ENCODE measurements around the gene SFMBT2.

SFMBT2 gene

DNA sequence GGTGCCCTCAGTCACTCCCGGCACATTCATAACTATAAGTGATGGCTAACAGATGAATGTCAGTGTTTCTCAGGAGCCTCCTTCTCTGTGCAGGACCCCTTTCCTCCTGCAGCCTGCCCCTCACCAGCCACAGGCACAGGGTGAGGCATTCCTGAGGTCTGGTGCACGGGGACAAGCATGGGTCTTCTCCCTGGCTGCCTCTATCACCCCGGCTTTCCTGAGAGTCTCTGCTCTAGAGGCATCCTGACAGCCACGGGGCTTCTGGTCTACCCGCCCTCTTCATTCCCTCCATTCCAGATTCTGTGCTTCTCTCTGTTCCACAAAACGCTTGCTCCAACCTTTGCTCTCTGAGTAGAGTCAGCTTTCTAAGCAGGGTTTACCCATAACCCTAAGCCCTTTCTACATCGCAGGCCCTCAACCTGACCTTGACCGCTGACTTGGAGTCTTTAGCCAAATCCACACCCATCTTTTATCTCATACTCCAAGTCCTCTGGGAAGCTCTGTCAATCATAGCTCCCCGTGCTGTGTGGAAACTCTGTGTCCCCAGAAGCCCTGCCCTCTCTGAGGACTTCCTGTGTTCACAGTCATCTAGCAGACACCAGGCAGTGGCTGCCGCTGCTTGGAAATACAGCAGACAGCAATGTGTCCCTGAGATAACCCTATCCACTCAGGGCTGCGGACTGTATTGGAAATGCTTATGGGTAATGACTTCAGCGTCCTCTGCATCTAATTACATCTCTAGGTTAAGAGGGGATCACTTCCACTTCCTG lies 159.0 kb downstream of the SFMBT2 start:
- CTCF ChIA-PET: interaction anchor here (0.7 kb wide), 1 partner anchor 68 kb away, joined by 3 read pairs; no protein-coding TSS in a partner anchor
- POLR2A ChIA-PET: no interaction called here

GRCh38 chr10:7250236-7250635 lies 160.6 kb downstream of the SFMBT2 start:
- no peaks in the 10 kb centered on the region for H3K27me3 ChIP-seq (replicated peaks in 2 of 5; ENCODE audit: control insufficient read depth in 4 of 5, insufficient read depth in 5 of 5, low read length in 4 of 5)
- H3K27ac ChIP-seq (ENCODE audit: insufficient read depth in 1 of 2, low read depth in 1 of 2, low read length in 2 of 2, poor library complexity in 1 of 2, severe bottlenecking in 2 of 2): no peak overlapping the region
- no peak overlapping the region for H3K4me3 ChIP-seq (ENCODE audit: control insufficient read depth in 1 of 7, extremely low read depth in 1 of 7, insufficient read depth in 4 of 7, low read depth in 2 of 7, low read length in 6 of 7)
- no peak for DNase-seq
- H3K36me3 ChIP-seq (ENCODE audit: control insufficient read depth in 4 of 4, insufficient read depth in 4 of 4, low read length in 3 of 4): peaks cover 0 to 22% (median 7%) of the 10 kb centered on the region in 4 experiments
- 93% methylated on average over 3 of the region's 5 CpGs for WGBS (ENCODE audit: insufficient coverage)
- H3K4me1 ChIP-seq (ENCODE audit: control extremely low read depth in 1 of 4, control insufficient read depth in 4 of 4, insufficient read depth in 4 of 4, low read length in 3 of 4): peaks cover 0 to 5% (median under 1%) of the 10 kb centered on the region in 4 experiments
- ChIA-PET POLR2A (no interaction called here), CTCF (no interaction called here)
- H3K9me3 ChIP-seq (ENCODE audit: control extremely low read depth in 1 of 5, control insufficient read depth in 4 of 5, insufficient read depth in 2 of 5, low read depth in 1 of 5, low read length in 4 of 5): no peaks in the 10 kb centered on the region

More for the DNA sequence above, 159.0 kb downstream of the SFMBT2 start:
- DNase-seq: peak in 1 of 3 donors; percentile 55
- Histone ChIP-seq H3K4me3 (ENCODE audit: control insufficient read depth in 1 of 7, extremely low read depth in 1 of 7, insufficient read depth in 4 of 7, low read depth in 2 of 7, low read length in 6 of 7) (no peak overlapping the region), H3K27me3 (replicated peaks in 2 of 5; ENCODE audit: control insufficient read depth in 4 of 5, insufficient read depth in 5 of 5, low read length in 4 of 5) (no peaks in the 10 kb centered on the region), H3K27ac (ENCODE audit: insufficient read depth in 1 of 2, low read depth in 1 of 2, low read length in 2 of 2, poor library complexity in 1 of 2, severe bottlenecking in 2 of 2) (no peak overlapping the region), H3K36me3 (ENCODE audit: control insufficient read depth in 4 of 4, insufficient read depth in 4 of 4, low read length in 3 of 4) (peaks cover 0 to 18% (median 5%) of the 10 kb centered on the region in 4 experiments), H3K4me1 (ENCODE audit: control extremely low read depth in 1 of 4, control insufficient read depth in 4 of 4, insufficient read depth in 4 of 4, low read length in 3 of 4) (peaks cover 5 to 21% (median 12%) of the 10 kb centered on the region in 4 experiments), H3K9me3 (ENCODE audit: control extremely low read depth in 1 of 5, control insufficient read depth in 4 of 5, insufficient read depth in 2 of 5, low read depth in 1 of 5, low read length in 4 of 5) (no peaks in the 10 kb centered on the region)
- WGBS (ENCODE audit: insufficient coverage): 89% methylated on average over 6 of the region's 12 CpGs

DNA sequence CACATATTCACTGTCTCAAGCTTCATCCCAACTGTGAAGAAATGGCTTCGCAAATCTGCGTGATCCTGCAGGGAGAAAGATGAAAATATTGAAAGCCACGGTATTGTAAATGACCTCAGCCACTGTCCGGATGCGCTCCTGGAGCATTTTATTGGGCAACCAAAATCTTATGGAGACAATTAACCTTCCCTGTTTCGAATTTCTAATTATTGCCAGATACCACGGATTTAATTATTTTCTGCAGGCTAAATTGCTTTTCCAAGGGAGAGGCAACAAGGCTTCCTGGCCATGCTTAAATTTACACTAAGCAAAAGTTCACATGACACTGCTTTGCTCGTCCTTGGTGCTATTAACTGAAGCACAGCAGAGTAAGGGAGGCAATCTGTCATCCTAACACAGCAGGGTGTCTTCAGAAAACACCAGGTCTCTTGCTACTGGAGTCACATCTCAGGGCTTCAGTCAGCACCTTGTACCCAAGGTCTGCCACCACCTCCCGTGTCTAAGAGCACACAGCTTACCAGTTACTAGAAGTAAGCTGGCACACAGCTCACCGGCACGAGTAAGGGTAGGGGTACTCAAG lies 162.2 kb downstream of the SFMBT2 start:
- no peak overlapping the region for H3K27ac ChIP-seq (ENCODE audit: insufficient read depth in 1 of 2, low read depth in 1 of 2, low read length in 2 of 2, poor library complexity in 1 of 2, severe bottlenecking in 2 of 2)
- POLR2A ChIA-PET: no interaction called here
- no peak overlapping the region for H3K4me3 ChIP-seq (ENCODE audit: control insufficient read depth in 1 of 7, extremely low read depth in 1 of 7, insufficient read depth in 4 of 7, low read depth in 2 of 7, low read length in 6 of 7)
- no peak for DNase-seq
- 95% methylated on average over 11 of the region's 11 CpGs for WGBS (ENCODE audit: insufficient coverage)
- peaks cover 0 to 11% (median 6%) of the 10 kb centered on the region in 4 experiments for H3K4me1 ChIP-seq (ENCODE audit: control extremely low read depth in 1 of 4, control insufficient read depth in 4 of 4, insufficient read depth in 4 of 4, low read length in 3 of 4)
- CTCF ChIA-PET: no interaction called here
- H3K9me3 ChIP-seq (ENCODE audit: control extremely low read depth in 1 of 5, control insufficient read depth in 4 of 5, insufficient read depth in 2 of 5, low read depth in 1 of 5, low read length in 4 of 5): no peaks in the 10 kb centered on the region
- no peaks in the 10 kb centered on the region for H3K27me3 ChIP-seq (replicated peaks in 2 of 5; ENCODE audit: control insufficient read depth in 4 of 5, insufficient read depth in 5 of 5, low read length in 4 of 5)
- H3K36me3 ChIP-seq (ENCODE audit: control insufficient read depth in 4 of 4, insufficient read depth in 4 of 4, low read length in 3 of 4): peaks cover 0 to 22% (median 7%) of the 10 kb centered on the region in 4 experiments

- 98% methylated on average over 8 of the region's 8 CpGs for WGBS (ENCODE audit: insufficient coverage)
- Histone ChIP-seq H3K36me3 (ENCODE audit: control insufficient read depth in 4 of 4, insufficient read depth in 4 of 4, low read length in 3 of 4) (peaks cover 0 to 23% (median 7%) of the 10 kb centered on the region in 4 experiments), H3K27me3 (replicated peaks in 2 of 5; ENCODE audit: control insufficient read depth in 4 of 5, insufficient read depth in 5 of 5, low read length in 4 of 5) (no peaks in the 10 kb centered on the region), H3K4me3 (ENCODE audit: control insufficient read depth in 1 of 7, extremely low read depth in 1 of 7, insufficient read depth in 4 of 7, low read depth in 2 of 7, low read length in 6 of 7) (no peak overlapping the region), H3K4me1 (ENCODE audit: control extremely low read depth in 1 of 4, control insufficient read depth in 4 of 4, insufficient read depth in 4 of 4, low read length in 3 of 4) (peaks cover 0 to 11% (median 6%) of the 10 kb centered on the region in 4 experiments), H3K9me3 (ENCODE audit: control extremely low read depth in 1 of 5, control insufficient read depth in 4 of 5, insufficient read depth in 2 of 5, low read depth in 1 of 5, low read length in 4 of 5) (no peaks in the 10 kb centered on the region), H3K27ac (ENCODE audit: insufficient read depth in 1 of 2, low read depth in 1 of 2, low read length in 2 of 2, poor library complexity in 1 of 2, severe bottlenecking in 2 of 2) (no peak overlapping the region)
- CTCF ChIA-PET: no interaction called here
- no peak for DNase-seq
- POLR2A ChIA-PET: no interaction called here
These were observed 162.7 kb downstream of the SFMBT2 start for GRCh38 chr10:7248148-7248547.

DNA sequence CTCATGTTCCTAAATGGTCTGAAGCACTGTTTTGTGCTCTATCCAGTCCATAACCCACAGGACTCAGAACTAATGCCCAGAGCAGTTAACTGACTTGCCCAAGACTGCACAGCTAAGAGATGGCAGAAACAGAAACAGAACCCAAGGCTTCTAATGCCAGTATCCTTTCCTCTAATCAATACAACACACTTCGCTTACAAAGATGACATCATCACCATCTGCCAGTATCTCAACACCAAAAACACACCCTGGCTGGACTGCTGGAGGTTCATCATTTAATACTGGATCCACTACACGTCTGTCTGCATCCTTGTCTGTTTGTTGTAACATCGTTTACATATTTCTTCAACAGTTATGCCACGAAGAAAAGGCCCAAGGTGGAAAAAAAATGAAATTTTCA lies 165.3 kb downstream of the SFMBT2 start:
- no peak overlapping the region for H3K4me3 ChIP-seq (ENCODE audit: control insufficient read depth in 1 of 7, extremely low read depth in 1 of 7, insufficient read depth in 4 of 7, low read depth in 2 of 7, low read length in 6 of 7)
- CTCF ChIA-PET: interaction anchor here (0.7 kb wide), 1 partner anchor 10 kb away, joined by 4 read pairs; no protein-coding TSS in a partner anchor
- POLR2A ChIA-PET: no interaction called here
- H3K27me3 ChIP-seq (replicated peaks in 2 of 5; ENCODE audit: control insufficient read depth in 4 of 5, insufficient read depth in 5 of 5, low read length in 4 of 5): no peaks in the 10 kb centered on the region
- no peaks in the 10 kb centered on the region for H3K9me3 ChIP-seq (ENCODE audit: control extremely low read depth in 1 of 5, control insufficient read depth in 4 of 5, insufficient read depth in 2 of 5, low read depth in 1 of 5, low read length in 4 of 5)
- DNase-seq: no peak
- H3K4me1 ChIP-seq (ENCODE audit: control extremely low read depth in 1 of 4, control insufficient read depth in 4 of 4, insufficient read depth in 4 of 4, low read length in 3 of 4): peaks cover 0 to 8% (median 5%) of the 10 kb centered on the region in 4 experiments
- 97% methylated on average over 3 of the region's 4 CpGs for WGBS (ENCODE audit: insufficient coverage)
- no peak overlapping the region for H3K27ac ChIP-seq (ENCODE audit: insufficient read depth in 1 of 2, low read depth in 1 of 2, low read length in 2 of 2, poor library complexity in 1 of 2, severe bottlenecking in 2 of 2)
- peaks cover 8 to 38% (median 17%) of the 10 kb centered on the region in 4 experiments for H3K36me3 ChIP-seq (ENCODE audit: control insufficient read depth in 4 of 4, insufficient read depth in 4 of 4, low read length in 3 of 4)

- Histone ChIP-seq H3K27ac (ENCODE audit: insufficient read depth in 1 of 2, low read depth in 1 of 2, low read length in 2 of 2, poor library complexity in 1 of 2, severe bottlenecking in 2 of 2) (peak overlapping the region in 1 of 2 experiments; percentile 57), H3K4me3 (ENCODE audit: control insufficient read depth in 1 of 7, extremely low read depth in 1 of 7, insufficient read depth in 4 of 7, low read depth in 2 of 7, low read length in 6 of 7) (peak overlapping the region in 4 of 7 experiments; percentile 25 to 68 (median 34)), H3K9me3 (ENCODE audit: control extremely low read depth in 1 of 5, control insufficient read depth in 4 of 5, insufficient read depth in 2 of 5, low read depth in 1 of 5, low read length in 4 of 5) (no peaks in the 10 kb centered on the region), H3K4me1 (ENCODE audit: control extremely low read depth in 1 of 4, control insufficient read depth in 4 of 4, insufficient read depth in 4 of 4, low read length in 3 of 4) (peaks cover 0 to 8% (median 5%) of the 10 kb centered on the region in 4 experiments), H3K27me3 (replicated peaks in 2 of 5; ENCODE audit: control insufficient read depth in 4 of 5, insufficient read depth in 5 of 5, low read length in 4 of 5) (no peaks in the 10 kb centered on the region), H3K36me3 (ENCODE audit: control insufficient read depth in 4 of 4, insufficient read depth in 4 of 4, low read length in 3 of 4) (peaks cover 8 to 38% (median 14%) of the 10 kb centered on the region in 4 experiments)
- 28% methylated on average over 3 of the region's 3 CpGs for WGBS (ENCODE audit: insufficient coverage)
- ChIA-PET POLR2A (no interaction called here), CTCF (interaction anchor here (1.2 to 1.7 kb wide), 3 partner anchors 12 to 143 kb away, joined by 3 to 8 read pairs (median 4); no protein-coding TSS in a partner anchor)
- peak in 2 of 3 donors; percentile 56 to 62 for DNase-seq
These were observed 167.0 kb downstream of the SFMBT2 start for GRCh38 chr10:7243873-7244272.

DNA sequence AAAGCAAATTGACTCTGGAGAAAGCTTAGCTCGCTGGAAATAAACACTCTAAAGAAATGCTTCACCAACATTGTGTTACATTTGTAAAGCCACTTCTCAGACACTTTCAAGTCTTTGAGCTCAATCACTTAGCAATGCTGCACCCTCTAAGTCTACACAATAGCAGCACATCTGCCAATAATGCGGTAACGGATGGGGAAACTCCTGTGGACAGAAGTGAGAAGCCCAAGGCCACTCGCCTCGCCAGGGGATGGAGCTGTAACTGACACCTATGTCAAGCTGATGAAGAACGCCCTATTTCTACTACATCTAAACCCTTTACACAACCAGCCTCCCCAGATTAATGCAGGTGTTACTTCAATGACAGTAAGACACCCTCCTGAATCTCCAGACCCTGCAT lies 167.7 kb downstream of the SFMBT2 start:
- POLR2A ChIA-PET: no interaction called here
- Histone ChIP-seq H3K4me3 (ENCODE audit: control insufficient read depth in 1 of 7, extremely low read depth in 1 of 7, insufficient read depth in 4 of 7, low read depth in 2 of 7, low read length in 6 of 7) (no peak overlapping the region), H3K9me3 (ENCODE audit: control extremely low read depth in 1 of 5, control insufficient read depth in 4 of 5, insufficient read depth in 2 of 5, low read depth in 1 of 5, low read length in 4 of 5) (no peaks in the 10 kb centered on the region), H3K27ac (ENCODE audit: insufficient read depth in 1 of 2, low read depth in 1 of 2, low read length in 2 of 2, poor library complexity in 1 of 2, severe bottlenecking in 2 of 2) (no peak overlapping the region), H3K27me3 (replicated peaks in 2 of 5; ENCODE audit: control insufficient read depth in 4 of 5, insufficient read depth in 5 of 5, low read length in 4 of 5) (no peaks in the 10 kb centered on the region), H3K4me1 (ENCODE audit: control extremely low read depth in 1 of 4, control insufficient read depth in 4 of 4, insufficient read depth in 4 of 4, low read length in 3 of 4) (peaks cover 0 to 8% (median 5%) of the 10 kb centered on the region in 4 experiments), H3K36me3 (ENCODE audit: control insufficient read depth in 4 of 4, insufficient read depth in 4 of 4, low read length in 3 of 4) (peaks cover 8 to 31% (median 13%) of the 10 kb centered on the region in 4 experiments)
- CTCF ChIA-PET: interaction anchor here (1.2 to 1.7 kb wide), 2 partner anchors 13 to 16 kb away, joined by 4 to 8 read pairs; no protein-coding TSS in a partner anchor
- WGBS (ENCODE audit: insufficient coverage): 91% methylated on average over 5 of the region's 6 CpGs
- no peak for DNase-seq

Measured in common myeloid progenitor, CD34-positive (primary cell).